Endothelial cell of umbilical vein (primary cell): Measurements from ENCODE around the gene RCAN1. TPM values are rescaled to one million over a fixed set of nuclear protein-coding genes. Genes with fewer than 3 reads are reported as not detected.

Source experiments
- BruUV-seq: library from RNA; stranded (reverse); fragments of 400-500 nt; replicated peaks from 2 replicates; lab custom pipeline; 2021; lab: Mats Ljungman, UMichigan
- CTCF ChIA-PET: fragments of 300-600, 350-600 bp; sonication (Branson Sonifier 250); formaldehyde crosslinking; loops from one replicate; lab custom pipeline; 2021; ENCODE audit warnings: antibody characterized with exemption, inconsistent platforms; lab: Charles Lee
- POLR2A ChIA-PET: fragments of 300-600, 350-600 bp; sonication (Branson Sonifier 250); formaldehyde crosslinking; loops from one replicate; lab custom pipeline; 2021; ENCODE audit warnings: antibody characterized with exemption, inconsistent platforms; lab: Charles Lee
- DNase-seq: peaks from one replicate; pipeline ENCODE4 v3.0.0-alpha.2; 2011; ENCODE audit warnings: low read depth, low spot score
- FAIRE-seq: peaks from 2 replicates; lab custom pipeline; 2011; peaks lifted over from hg19 to GRCh38; lab: Jason Lieb, UNC
- H2AFZ ChIP-seq: 2 replicates; pipeline ENCODE4 v1.6.0; 2012; ENCODE audit warnings: low read depth, low read length, control low read depth, inconsistent platforms
- H3K27ac ChIP-seq: 2 replicates; pipeline ENCODE4 v1.5.1; 2011; ENCODE audit warnings: low read depth, mild to moderate bottlenecking, control low read depth, low read length, moderate library complexity; ENCODE audit not compliant: insufficient read depth
- H3K27me3 ChIP-seq, 2 experiments: 2 replicates each; pipeline versions ENCODE4 v1.6.0 to v1.6.1; 2011; ENCODE audit warnings: low read length in 2 of 2, mixed read lengths in 1 of 2; ENCODE audit not compliant: control insufficient read depth in 2 of 2, insufficient read depth in 2 of 2
- H3K36me3 ChIP-seq, 2 experiments: 2 replicates in 1 of 2; 3 replicates in 1 of 2; pipeline ENCODE4 v1.5.1; 2011; ENCODE audit warnings: low read length in 2 of 2, mild to moderate bottlenecking in 1 of 2, moderate library complexity in 1 of 2; ENCODE audit not compliant: control insufficient read depth in 2 of 2, insufficient read depth in 2 of 2; ENCODE audit errors: extremely low read depth in 1 of 2
- H3K4me1 ChIP-seq: 3 replicates; pipeline ENCODE4 v1.5.1; 2011; ENCODE audit warnings: mild to moderate bottlenecking, low read length; ENCODE audit not compliant: control insufficient read depth, insufficient read depth; ENCODE audit errors: extremely low read depth
- H3K4me2 ChIP-seq: 2 replicates; pipeline ENCODE4 v1.6.1; 2011; ENCODE audit warnings: low read length, control low read depth, mixed read lengths; ENCODE audit not compliant: insufficient read depth
- H3K4me3 ChIP-seq, 3 experiments: fragments of 200-600 bp in 1 of 3; sonication (generic), shearing (Covaris generic) in 1 of 3; replicated peaks in 1 of 3; 2 replicates each; pipeline ENCODE4 v1.5.1; 2011 to 2016; ENCODE audit warnings: control low read depth in 3 of 3, low read length in 3 of 3, mild to moderate bottlenecking in 2 of 3, inconsistent platforms in 1 of 3, low read depth in 1 of 3, moderate library complexity in 1 of 3; ENCODE audit not compliant: insufficient read depth in 1 of 3
- H3K79me2 ChIP-seq: 2 replicates; pipeline ENCODE4 v1.6.0; 2012; ENCODE audit warnings: low read length, inconsistent platforms; ENCODE audit not compliant: control insufficient read depth, insufficient read depth
- H3K9ac ChIP-seq: replicated peaks from 2 replicates; pipeline ENCODE3; 2011; ENCODE audit warnings: low read length, control low read depth; ENCODE audit not compliant: insufficient read depth; ENCODE audit errors: extremely low read depth
- H3K9me1 ChIP-seq: replicated peaks from 3 replicates; pipeline ENCODE4 v1.6.0; 2011; ENCODE audit warnings: mild to moderate bottlenecking, low read length; ENCODE audit not compliant: control insufficient read depth, insufficient read depth; ENCODE audit errors: extremely low read depth
- H3K9me3 ChIP-seq: replicated peaks from 2 replicates; pipeline ENCODE4 v1.5.1; 2012; ENCODE audit warnings: low read length, inconsistent platforms; ENCODE audit not compliant: control insufficient read depth, insufficient read depth
- H4K20me1 ChIP-seq: replicated peaks from 2 replicates; pipeline ENCODE3; 2011; ENCODE audit warnings: mild to moderate bottlenecking, low read length; ENCODE audit not compliant: control insufficient read depth, insufficient read depth; ENCODE audit errors: extremely low read depth
- EZH2 ChIP-seq: IDR thresholded peaks from 2 replicates; pipeline ENCODE4 v1.6.1; 2012; ENCODE audit warnings: borderline replicate concordance, low read depth, mild to moderate bottlenecking, moderate library complexity, low read length, inconsistent platforms; ENCODE audit not compliant: severe bottlenecking
- FOS ChIP-seq: IDR thresholded peaks from 2 replicates; pipeline ENCODE4 v1.6.1; 2011; ENCODE audit warnings: mild to moderate bottlenecking, low read length, moderate library complexity, borderline replicate concordance; ENCODE audit not compliant: insufficient read depth
- GATA2 ChIP-seq: IDR thresholded peaks from 2 replicates; pipeline ENCODE4 v1.7.0; 2011; ENCODE audit warnings: low read depth, mild to moderate bottlenecking, moderate library complexity, mixed read lengths, low read length; ENCODE audit not compliant: insufficient read length, insufficient read depth
- JUN ChIP-seq: IDR thresholded peaks from 2 replicates; pipeline ENCODE4 v1.6.1; 2011; ENCODE audit warnings: borderline replicate concordance, low read depth; ENCODE audit not compliant: insufficient read length, insufficient read depth
- MYC ChIP-seq: IDR thresholded peaks from one replicate; pipeline ENCODE4 v1.6.1; 2011; ENCODE audit warnings: mild to moderate bottlenecking, low read depth, low read length
- POLR2A ChIP-seq: IDR thresholded peaks from 2 replicates; pipeline ENCODE4 v1.6.1; 2012; ENCODE audit warnings: low read depth, mild to moderate bottlenecking, control low read depth, low read length
- POLR2AphosphoS5 ChIP-seq: IDR thresholded peaks from 2 replicates; pipeline ENCODE4 v1.6.1; 2012; ENCODE audit warnings: low read depth, mild to moderate bottlenecking, control low read depth, low read length, moderate library complexity; ENCODE audit not compliant: insufficient read depth
- dilution Hi-C: fragments of 300-500 bp; cut with MboI; formaldehyde crosslinking; loops from one replicate; pipeline ENCODE4 v1.15.0; 2019; ENCODE audit warnings: low sequenced_read_pairs; ENCODE audit not compliant: extremely low pct_ligation_motif_present
- intact Hi-C: fragments of 100-400 bp; cut with micrococcal nuclease; formaldehyde crosslinking; loops from one replicate; pipeline ENCODE4 v1.10.0; 2022
- polyA plus RNA-seq, 4 experiments: library from polyadenylated mRNA; depleted of rRNA in 3 of 4; stranded (reverse) in 3 of 4; unstranded in 1 of 4; fragments of >200 nt; gene quantifications; 2 replicates each; pipeline versions ENCODE4 v1.2.1 to v1.2.3, GENCODE V29; 2011 to 2012; ENCODE audit warnings: missing spikeins in 1 of 4
- total RNA-seq: library from RNA; stranded (reverse); gene quantifications from 2 replicates; pipeline ENCODE4 v1.2.3, GENCODE V29; 2021
- TF ChIP-seq, protein P1 (sequence below), 2 donors: IDR thresholded peaks; 1 replicate in 1 of 2; 2 replicates in 1 of 2; pipeline ENCODE4 v1.5.1; 2011; ENCODE audit warnings: low read length in 2 of 2, mild to moderate bottlenecking in 2 of 2, moderate library complexity in 2 of 2, control low read depth in 1 of 2, inconsistent platforms in 1 of 2, low read depth in 1 of 2; ENCODE audit not compliant: insufficient read depth in 1 of 2; ENCODE audit errors: extremely low read depth in 1 of 2
- TF ChIP-seq, protein P2 (sequence below): IDR thresholded peaks from 2 replicates; pipeline ENCODE4 v1.6.1; 2011; ENCODE audit not compliant: insufficient read depth, insufficient read length

Gene RCAN1
- total and polyA plus RNA-seq, 2 donors (not counting 3 experiments of a cell fraction or from before 2014, with no cell fraction given): 9.7 to 16.5 TPM

DNA sequence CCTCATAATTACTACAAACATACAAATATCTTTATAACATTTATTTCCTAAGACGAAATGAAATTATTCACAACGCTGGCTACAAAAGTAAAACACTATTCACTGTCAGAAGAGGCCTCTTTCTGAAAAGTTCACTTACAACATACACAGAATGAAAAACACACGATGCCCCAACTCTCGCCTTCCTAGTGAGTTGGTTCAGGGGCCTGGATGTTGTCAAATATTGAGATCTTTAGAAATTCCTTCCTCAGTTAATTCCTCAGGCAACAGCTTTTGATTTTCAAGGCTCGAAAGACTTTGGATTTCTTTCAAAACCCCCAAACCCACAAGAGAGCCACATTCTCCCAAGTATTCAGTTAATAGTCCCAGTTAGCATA, 88.7 kb downstream of the RCAN1 start:
- dilution Hi-C loops (no loop called here), intact Hi-C loops (loop anchor here (1.0 to 5.0 kb wide), 2 partner anchors 18 to 764 kb away; no protein-coding TSS in a partner anchor)
- H3K36me3 ChIP-seq: peaks cover 5 to 6% of the 10 kb centered on the region in 2 experiments
- H3K4me2 ChIP-seq: peak overlapping the region; percentile 99
- no peak for TF ChIP-seq GATA2
- no peak for TF ChIP-seq JUN
- TF ChIP-seq, protein P1, sequence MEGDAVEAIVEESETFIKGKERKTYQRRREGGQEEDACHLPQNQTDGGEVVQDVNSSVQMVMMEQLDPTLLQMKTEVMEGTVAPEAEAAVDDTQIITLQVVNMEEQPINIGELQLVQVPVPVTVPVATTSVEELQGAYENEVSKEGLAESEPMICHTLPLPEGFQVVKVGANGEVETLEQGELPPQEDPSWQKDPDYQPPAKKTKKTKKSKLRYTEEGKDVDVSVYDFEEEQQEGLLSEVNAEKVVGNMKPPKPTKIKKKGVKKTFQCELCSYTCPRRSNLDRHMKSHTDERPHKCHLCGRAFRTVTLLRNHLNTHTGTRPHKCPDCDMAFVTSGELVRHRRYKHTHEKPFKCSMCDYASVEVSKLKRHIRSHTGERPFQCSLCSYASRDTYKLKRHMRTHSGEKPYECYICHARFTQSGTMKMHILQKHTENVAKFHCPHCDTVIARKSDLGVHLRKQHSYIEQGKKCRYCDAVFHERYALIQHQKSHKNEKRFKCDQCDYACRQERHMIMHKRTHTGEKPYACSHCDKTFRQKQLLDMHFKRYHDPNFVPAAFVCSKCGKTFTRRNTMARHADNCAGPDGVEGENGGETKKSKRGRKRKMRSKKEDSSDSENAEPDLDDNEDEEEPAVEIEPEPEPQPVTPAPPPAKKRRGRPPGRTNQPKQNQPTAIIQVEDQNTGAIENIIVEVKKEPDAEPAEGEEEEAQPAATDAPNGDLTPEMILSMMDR (IDR thresholded peaks at IDR 0.05; ENCODE audit: extremely low read depth in 1 of 2, insufficient read depth in 1 of 2, low read depth in 1 of 2, low read length in 2 of 2): no peak
- no peak for TF ChIP-seq EZH2
- no peak for TF ChIP-seq FOS
- TF ChIP-seq POLR2AphosphoS5: no peak
- no peak for TF ChIP-seq POLR2A
- TF ChIP-seq MYC: no peak
- TF ChIP-seq, protein P2, sequence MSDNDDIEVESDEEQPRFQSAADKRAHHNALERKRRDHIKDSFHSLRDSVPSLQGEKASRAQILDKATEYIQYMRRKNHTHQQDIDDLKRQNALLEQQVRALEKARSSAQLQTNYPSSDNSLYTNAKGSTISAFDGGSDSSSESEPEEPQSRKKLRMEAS: no peak
- H3K4me3 ChIP-seq: peak overlapping the region; percentile 41 to 93 (median 76)
- H3K79me2 ChIP-seq: peaks cover 13% of the 10 kb centered on the region
- H3K4me1 ChIP-seq: peaks cover 23% of the 10 kb centered on the region
- H3K9me1 ChIP-seq: no peaks in the 10 kb centered on the region
- H3K27me3 ChIP-seq: no peaks in the 10 kb centered on the region
- FAIRE-seq (no peak), DNase-seq (no peak)
- H3K9me3 ChIP-seq: no peaks in the 10 kb centered on the region
- peak overlapping the region; percentile 98 for H3K27ac ChIP-seq
- H4K20me1 ChIP-seq: no peaks in the 10 kb centered on the region
- POLR2A ChIA-PET: interaction anchor here (1.0 to 1.9 kb wide), 8 partner anchors 8 to 76 kb away, joined by 3 to 9 read pairs (median 4); no protein-coding TSS in a partner anchor
- peak overlapping the region; percentile 12 for H2AFZ ChIP-seq
- BruUV-seq: TSS peak; percentile 85
- CTCF ChIA-PET: interaction anchor here (0.9 to 6.0 kb wide), 14 partner anchors 9 to 77 kb away, joined by 3 to 77 read pairs (median 10); partner anchors contain the start of gene KCNE1
- H3K9ac ChIP-seq: peak overlapping the region; percentile 100
